Measurements from ENCODE around the gene AAGAB.

The AAGAB gene

DNA sequence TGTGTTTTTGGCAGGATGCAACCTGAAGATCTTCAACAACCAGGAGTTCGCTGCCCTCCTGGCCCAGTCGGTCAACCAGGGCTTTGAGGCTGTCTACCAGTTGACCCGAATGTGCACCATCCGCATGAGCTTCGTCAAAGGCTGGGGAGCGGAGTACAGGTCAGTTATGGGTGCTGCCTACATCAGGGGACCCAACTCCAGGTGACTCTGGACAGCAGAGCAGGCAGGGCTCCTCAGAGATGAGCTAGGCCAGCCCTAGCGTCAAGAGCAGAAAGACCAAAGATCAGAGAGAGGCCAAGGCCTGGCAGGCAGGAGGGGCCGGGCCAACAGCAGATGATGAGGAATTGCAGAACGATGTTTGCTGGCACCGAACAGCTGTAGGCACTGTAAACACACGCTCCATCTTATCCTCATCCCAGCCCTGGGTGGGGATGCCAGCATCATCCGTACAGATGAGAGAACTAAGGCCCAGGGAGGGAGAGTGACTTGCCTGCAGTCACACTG, 67.1 kb downstream of the AAGAB start:
- in situ Hi-C loops (cut with HindIII; ENCODE audit: low pct_unique_long_range_greater_than_20kb, low sequenced_read_pairs) = no loop called here
- TF ChIP-seq JUND (IDR thresholded peaks at IDR 0.05; ENCODE audit: low read depth) = no peak
- DNase-seq (ENCODE audit: low read depth in 1 of 2, low spot score in 1 of 2) = no peak

DNA sequence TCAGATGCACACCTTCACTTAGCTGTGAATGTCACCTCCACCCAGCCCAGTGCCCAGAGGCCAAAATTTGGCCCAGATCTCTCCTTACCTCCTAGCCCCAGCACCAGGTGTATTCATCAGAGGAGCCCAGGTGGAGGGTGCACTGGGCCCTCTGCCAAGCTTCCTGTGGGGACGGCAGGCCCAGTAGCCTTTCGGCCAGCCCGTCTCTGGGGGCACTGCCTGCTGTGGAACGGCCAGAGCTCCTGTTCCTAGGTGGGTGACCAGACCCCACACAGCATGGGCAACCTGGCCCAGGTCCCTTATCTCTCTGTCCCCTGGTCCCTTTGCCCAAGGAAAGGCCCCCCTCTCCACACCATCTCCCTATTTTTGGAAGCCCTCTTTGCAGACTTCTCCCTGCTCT, 67.8 kb downstream of the AAGAB start:
- in situ Hi-C loops (cut with HindIII; ENCODE audit: low pct_unique_long_range_greater_than_20kb, low sequenced_read_pairs) = no loop called here
- TF ChIP-seq JUND (IDR thresholded peaks at IDR 0.05; ENCODE audit: low read depth) = no peak
- DNase-seq (ENCODE audit: low read depth in 1 of 2, low spot score in 1 of 2) = no peak

DNA sequence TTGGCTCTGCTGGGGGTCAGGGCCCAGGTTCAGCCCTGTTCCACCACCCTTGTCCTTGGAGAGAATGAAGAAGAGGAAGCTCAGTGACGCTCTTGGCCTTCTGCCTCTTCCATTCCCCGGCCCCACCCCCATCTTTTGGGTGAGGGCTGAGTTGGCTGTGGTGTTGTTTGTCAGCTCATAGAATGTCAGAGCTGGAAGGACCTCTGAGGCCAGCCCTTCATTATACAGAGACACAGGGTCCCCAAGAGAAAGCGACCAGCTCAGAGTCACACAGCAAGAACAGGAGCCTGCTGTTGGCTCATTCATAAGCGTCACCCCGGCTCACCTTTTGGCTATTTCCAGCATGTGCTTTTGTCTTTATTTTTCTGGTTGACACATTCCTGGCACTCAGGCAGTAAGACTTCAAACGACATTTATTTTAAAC, 68.2 kb downstream of the AAGAB start:
- no peak for DNase-seq (ENCODE audit: low read depth in 1 of 2, low spot score in 1 of 2)
- in situ Hi-C loops (cut with HindIII; ENCODE audit: low pct_unique_long_range_greater_than_20kb, low sequenced_read_pairs) = no loop called here
- no peak for TF ChIP-seq JUND (IDR thresholded peaks at IDR 0.05; ENCODE audit: low read depth)

DNA sequence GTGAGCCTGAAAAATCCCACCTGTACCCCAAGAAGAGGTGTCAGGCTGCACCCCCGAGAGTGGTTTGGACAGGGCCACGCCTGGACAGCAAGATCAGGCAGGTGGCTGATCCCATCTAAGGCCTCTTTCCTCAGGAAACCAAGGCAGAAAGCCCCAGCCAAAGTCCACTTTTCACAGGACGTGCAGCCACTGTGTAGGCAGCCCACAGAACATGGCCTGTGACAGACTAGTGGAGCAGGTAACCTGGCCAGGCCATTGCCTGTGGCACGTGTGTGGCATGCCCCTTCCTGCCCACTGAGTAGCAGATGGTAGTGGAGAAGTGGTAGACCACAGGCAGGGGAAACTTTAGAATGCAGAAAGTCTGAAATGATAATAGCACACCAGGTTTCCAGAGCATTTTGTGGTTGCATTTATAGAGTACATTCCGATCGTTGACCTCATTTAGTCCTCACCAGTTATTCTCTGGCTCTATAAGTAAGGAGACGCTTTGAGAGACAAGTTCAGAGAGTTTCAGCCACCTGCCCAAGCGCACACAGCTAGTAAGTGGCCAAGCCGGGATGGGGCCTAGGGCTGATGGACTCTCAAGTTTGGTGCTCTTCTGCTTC, 68.7 kb downstream of the AAGAB start:
- in situ Hi-C loops (cut with HindIII; ENCODE audit: low pct_unique_long_range_greater_than_20kb, low sequenced_read_pairs) = no loop called here
- no peak for TF ChIP-seq JUND (IDR thresholded peaks at IDR 0.05; ENCODE audit: low read depth)
- DNase-seq (ENCODE audit: low read depth in 1 of 2, low spot score in 1 of 2) = no peak

DNA sequence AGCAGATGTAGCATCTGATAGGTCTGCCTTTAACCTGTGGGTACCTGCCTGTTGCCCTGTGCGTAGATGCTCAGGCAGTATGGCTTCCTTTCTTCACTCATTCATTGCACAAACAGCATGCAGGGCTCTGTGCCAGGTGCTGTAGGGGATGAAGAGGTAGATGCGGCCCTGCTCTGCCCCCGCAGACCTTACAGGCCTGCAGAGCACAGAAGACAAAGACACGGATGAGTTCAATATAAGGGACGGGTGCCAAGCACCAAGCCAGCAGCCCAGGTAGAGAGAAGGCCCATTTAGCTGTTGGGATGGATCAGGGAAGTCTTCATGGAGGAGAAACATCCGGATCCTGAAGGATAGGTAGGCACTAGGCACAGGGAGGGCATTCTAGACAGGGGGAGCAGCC, 69.4 kb downstream of the AAGAB start:
- DNase-seq (ENCODE audit: low read depth in 1 of 2, low spot score in 1 of 2) = no peak
- in situ Hi-C loops (cut with HindIII; ENCODE audit: low pct_unique_long_range_greater_than_20kb, low sequenced_read_pairs) = no loop called here
- TF ChIP-seq JUND (IDR thresholded peaks at IDR 0.05; ENCODE audit: low read depth) = no peak

GRCh38 chr15:67184208-67184925, 70.1 kb downstream of the AAGAB start:
- no peak for TF ChIP-seq JUND (IDR thresholded peaks at IDR 0.05; ENCODE audit: low read depth)
- in situ Hi-C loops (cut with HindIII; ENCODE audit: low pct_unique_long_range_greater_than_20kb, low sequenced_read_pairs) = no loop called here
- DNase-seq (ENCODE audit: low read depth in 1 of 2, low spot score in 1 of 2) = peak in 1 of 2 experiments; percentile 9

DNA sequence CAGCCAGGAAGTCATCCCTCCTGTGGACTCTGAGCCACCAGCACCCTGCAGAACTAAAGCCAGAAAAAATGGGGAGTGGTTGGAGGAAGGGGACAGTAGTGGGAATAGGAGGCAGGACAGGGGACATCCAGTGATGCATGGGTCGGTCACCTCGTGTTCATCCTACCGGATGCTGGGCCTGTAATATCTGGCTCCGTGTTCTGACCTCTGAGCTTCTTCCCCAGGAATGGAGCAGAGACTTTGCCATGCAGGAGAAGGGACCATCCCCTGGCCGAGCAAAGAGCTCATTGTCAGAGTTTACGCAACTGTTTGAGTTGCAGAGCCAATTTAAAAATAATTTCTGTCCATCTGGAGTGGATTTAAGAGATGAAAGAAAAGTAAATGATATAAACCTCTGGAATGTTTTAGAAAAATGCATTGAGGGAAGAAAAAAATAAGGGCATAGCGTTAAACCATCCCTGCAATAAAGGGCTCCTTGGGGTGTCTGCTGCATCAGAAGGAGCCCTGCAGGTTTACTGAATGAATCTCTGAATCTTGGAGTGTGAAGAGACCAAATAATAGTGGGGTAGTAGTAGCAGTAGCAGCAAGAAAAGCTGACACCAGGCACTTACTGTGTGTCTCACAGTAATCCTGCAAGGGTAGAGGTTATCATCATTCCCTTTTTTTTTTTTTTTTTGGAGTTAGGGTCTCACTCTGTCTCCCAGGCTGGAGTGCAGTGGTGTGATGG, 70.9 kb downstream of the AAGAB start:
- in situ Hi-C loops (cut with HindIII; ENCODE audit: low pct_unique_long_range_greater_than_20kb, low sequenced_read_pairs) = no loop called here
- no peak for TF ChIP-seq JUND (IDR thresholded peaks at IDR 0.05; ENCODE audit: low read depth)

DNA sequence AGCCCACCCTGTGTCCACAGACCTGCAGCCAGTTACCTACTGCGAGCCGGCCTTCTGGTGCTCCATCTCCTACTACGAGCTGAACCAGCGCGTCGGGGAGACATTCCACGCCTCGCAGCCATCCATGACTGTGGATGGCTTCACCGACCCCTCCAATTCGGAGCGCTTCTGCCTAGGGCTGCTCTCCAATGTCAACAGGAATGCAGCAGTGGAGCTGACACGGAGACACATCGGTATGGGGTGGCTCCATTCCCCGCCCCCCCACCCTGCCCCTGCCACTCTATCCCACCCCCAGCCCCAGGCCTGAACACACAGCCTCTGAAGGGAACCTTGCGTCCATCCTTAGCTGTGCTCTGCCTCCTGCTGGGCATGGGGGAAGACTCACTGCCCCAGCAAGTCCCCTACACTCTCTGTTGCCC, 73.2 kb downstream of the AAGAB start:
- no peak for TF ChIP-seq JUND (IDR thresholded peaks at IDR 0.05; ENCODE audit: low read depth)
- in situ Hi-C loops (cut with HindIII; ENCODE audit: low pct_unique_long_range_greater_than_20kb, low sequenced_read_pairs) = no loop called here
- DNase-seq (ENCODE audit: low read depth in 1 of 2, low spot score in 1 of 2) = no peak

More for the DNA sequence above, 70.9 kb downstream of the AAGAB start:
- DNase-seq (ENCODE audit: low read depth in 1 of 2, low spot score in 1 of 2) = no peak

DNA sequence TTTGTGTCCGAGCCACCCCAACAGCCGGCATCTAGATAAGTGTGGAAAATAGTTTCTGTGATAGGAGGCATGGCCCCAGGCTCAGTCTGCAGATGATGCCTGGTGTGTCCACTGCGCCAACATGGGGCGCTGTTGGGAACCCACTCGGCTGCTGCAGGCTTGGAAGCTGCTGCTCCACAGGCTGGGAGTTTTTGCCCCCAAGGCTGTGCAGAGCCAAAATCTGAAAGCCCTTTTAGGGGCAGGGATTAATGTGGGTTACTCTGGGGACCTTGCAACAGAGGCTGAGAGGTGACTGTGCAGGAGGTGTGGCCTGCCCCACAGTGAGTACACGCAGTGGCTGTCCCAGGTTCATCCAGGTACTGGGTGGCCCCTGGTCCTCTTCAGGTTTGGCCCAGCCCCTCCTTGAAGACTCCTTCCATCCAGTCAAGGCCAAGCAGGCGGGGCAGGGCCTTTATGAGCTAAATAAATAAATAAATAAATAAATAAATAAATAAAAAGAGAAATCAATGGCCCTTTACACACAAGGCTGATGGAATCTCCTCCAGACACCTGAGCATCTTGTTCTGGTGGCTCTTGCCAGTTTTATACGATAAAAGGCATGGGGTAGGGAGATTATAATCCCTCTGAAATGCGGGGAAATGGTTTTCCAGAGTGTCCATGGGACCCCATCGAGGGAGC, 73.8 kb downstream of the AAGAB start:
- in situ Hi-C loops (cut with HindIII; ENCODE audit: low pct_unique_long_range_greater_than_20kb, low sequenced_read_pairs) = no loop called here
- no peak for DNase-seq (ENCODE audit: low read depth in 1 of 2, low spot score in 1 of 2)

DNA sequence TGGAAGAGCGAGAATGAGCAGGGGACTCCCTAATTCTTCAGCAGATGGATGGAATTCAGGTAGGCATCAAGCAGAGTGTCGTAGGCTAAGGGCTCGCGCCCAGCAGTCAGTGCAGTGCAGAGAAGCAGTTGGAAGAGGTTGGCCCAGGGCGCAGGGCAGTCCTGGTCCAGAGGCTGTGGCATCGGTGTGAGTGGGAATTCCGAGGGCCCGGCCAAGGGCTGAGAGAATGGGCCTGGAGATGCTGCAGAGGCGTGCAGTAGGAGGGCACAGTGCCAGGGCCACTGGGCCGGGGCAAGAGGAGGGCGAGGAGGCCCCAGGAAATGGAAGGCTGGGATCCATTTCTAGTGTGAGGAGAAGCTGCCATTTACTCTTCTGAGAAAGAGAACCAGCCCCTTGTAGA, 74.4 kb downstream of the AAGAB start:
- no peak for DNase-seq (ENCODE audit: low read depth in 1 of 2, low spot score in 1 of 2)
- no peak for TF ChIP-seq JUND (IDR thresholded peaks at IDR 0.05; ENCODE audit: low read depth)
- in situ Hi-C loops (cut with HindIII; ENCODE audit: low pct_unique_long_range_greater_than_20kb, low sequenced_read_pairs) = no loop called here

More for the DNA sequence above, 73.8 kb downstream of the AAGAB start:
- no peak for TF ChIP-seq JUND (IDR thresholded peaks at IDR 0.05; ENCODE audit: low read depth)

DNA sequence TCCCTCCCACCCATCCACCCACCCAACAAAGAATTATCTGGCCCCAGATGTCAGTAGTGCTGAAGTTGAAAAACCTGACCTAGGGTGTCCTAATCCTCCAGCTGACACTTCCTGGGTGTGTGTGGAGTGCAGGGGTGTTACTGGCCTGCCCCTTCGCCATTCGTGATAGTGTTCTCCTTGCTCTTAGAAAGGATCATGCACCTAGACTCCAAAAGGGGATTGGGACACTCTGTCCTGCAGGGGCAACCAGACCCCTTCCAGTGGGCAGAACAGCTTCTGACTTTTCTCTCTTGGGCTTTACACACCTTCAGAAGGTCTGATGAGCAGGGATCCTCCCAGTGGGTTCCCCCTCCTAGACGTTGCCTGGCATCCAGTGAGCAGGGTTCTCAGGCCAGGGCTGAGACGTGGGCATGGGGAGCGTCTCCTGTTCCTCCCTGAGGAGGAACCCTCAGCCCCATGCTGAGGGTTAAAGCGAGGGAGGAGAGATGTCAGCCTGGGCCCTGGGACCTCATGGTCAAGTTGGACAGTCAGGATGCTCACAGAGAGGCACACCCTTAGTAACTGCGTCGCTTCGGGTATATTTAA, 75.0 kb downstream of the AAGAB start:
- TF ChIP-seq JUND (IDR thresholded peaks at IDR 0.05; ENCODE audit: low read depth) = no peak
- in situ Hi-C loops (cut with HindIII; ENCODE audit: low pct_unique_long_range_greater_than_20kb, low sequenced_read_pairs) = no loop called here
- no peak for DNase-seq (ENCODE audit: low read depth in 1 of 2, low spot score in 1 of 2)

DNA sequence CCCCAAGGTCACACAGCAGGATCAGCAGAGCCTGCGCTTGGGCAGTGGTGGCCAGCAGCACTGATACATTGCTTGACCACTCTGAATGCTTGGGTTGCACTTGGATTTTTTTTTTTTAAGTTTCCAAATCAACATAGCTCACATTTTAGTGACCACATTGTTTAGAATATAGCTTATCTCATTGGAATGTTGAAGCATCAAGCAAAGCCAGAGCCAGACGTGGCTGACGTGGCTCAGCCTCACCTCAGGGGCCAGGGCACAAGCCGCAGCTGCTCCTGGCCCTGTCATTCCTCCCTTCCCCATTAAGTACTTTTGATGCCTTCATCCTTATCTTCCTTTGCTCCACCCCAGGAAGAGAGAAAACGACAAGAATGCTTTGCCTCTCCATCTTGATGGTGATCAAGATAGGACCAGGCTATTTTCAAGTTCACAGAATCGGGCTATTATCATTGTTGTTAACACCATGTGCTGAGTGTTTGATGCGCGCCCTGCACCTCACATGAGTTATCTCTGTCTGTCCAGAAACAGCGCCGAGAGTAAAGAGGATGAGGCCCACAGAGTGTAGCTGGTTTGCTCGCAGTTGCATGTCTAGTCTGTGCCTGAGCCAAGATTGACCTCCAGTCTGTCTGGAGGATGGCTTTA, 75.8 kb downstream of the AAGAB start:
- no peak for DNase-seq (ENCODE audit: low read depth in 1 of 2, low spot score in 1 of 2)
- in situ Hi-C loops (cut with HindIII; ENCODE audit: low pct_unique_long_range_greater_than_20kb, low sequenced_read_pairs) = no loop called here
- TF ChIP-seq JUND (IDR thresholded peaks at IDR 0.05; ENCODE audit: low read depth) = no peak

All from T47D (cell line).